C4-2B (cell line): ENCODE data around the gene PZP.

ENCODE experiments used
- CTCF ChIP-seq: fragments of 450-650 bp; conservative IDR thresholded peaks from 2 replicates; pipeline ENCODE4 v1.5.1; 2017; ENCODE audit warnings: mild to moderate bottlenecking
- ZFX ChIP-seq: fragments of 450-650 bp; IDR thresholded peaks from 2 replicates; pipeline ENCODE4 v1.6.1; 2017

- TF ChIP-seq CTCF, result no peak
- TF ChIP-seq ZFX, result no peak
Observed at GRCh38 chr12:9118158-9118557, 90.0 kb downstream of the PZP start.
